ENCODE data around the gene LZTS3. TPM values are rescaled to one million over a fixed set of nuclear protein-coding genes. Genes with fewer than 3 reads are reported as not detected.
A peak's percentile ranks its signal among the peaks of the same experiment; 100 is the strongest.

LZTS3 gene
- total and polyA plus RNA-seq, 2 of the 13 experiments (the other 11 are each of a cell fraction or from before 2014, with no cell fraction given), result 10.1 to 31.3 TPM

DNA sequence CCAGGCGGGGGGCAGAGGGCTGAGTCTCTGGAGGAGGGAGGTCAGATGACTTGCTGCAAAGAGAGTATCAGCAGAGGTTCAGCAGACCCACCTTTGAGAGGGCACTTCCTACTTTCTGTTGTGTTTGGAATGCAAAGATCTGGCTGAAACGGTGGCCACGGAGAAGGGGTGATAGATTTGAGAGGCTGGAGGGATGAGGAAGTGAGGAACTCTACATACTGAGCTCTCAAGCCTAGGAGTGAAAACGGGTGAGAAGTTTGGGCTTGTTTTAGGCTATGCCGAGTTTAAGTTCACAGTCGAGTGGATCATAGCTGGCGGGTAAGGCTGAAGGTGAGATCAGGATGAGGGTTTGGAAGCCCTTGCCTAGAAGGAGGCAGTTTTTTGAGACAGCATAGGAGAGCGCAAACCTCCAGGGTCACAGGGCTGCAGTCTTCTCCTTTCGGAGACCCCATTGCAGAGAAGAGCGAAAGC is 35.5 kb upstream of the LZTS3 start (continued):
- TF ChIP-seq, protein P1, sequence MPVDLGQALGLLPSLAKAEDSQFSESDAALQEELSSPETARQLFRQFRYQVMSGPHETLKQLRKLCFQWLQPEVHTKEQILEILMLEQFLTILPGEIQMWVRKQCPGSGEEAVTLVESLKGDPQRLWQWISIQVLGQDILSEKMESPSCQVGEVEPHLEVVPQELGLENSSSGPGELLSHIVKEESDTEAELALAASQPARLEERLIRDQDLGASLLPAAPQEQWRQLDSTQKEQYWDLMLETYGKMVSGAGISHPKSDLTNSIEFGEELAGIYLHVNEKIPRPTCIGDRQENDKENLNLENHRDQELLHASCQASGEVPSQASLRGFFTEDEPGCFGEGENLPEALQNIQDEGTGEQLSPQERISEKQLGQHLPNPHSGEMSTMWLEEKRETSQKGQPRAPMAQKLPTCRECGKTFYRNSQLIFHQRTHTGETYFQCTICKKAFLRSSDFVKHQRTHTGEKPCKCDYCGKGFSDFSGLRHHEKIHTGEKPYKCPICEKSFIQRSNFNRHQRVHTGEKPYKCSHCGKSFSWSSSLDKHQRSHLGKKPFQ (CRISPR knock-in tag; IDR thresholded peaks at IDR 0.05; ENCODE audit: insufficient replicate concordance), result peak; percentile 28
- TF ChIP-seq, protein P2, sequence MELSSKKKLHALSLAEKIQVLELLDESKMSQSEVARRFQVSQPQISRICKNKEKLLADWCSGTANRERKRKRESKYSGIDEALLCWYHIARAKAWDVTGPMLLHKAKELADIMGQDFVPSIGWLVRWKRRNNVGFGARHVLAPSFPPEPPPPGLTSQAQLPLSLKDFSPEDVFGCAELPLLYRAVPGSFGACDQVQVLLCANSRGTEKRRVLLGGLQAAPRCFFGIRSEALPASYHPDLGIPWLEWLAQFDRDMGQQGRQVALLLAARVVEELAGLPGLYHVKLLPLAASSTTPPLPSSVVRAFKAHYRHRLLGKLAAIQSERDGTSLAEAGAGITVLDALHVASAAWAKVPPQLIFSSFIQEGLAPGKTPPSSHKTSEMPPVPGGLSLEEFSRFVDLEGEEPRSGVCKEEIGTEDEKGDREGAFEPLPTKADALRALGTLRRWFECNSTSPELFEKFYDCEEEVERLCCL (CRISPR knock-in tag; IDR thresholded peaks at IDR 0.05; ENCODE audit: borderline replicate concordance), result peak; percentile 30; the same call in 1 of the 2 replicates
- TF ChIP-seq ZSCAN30 (CRISPR knock-in tag; IDR thresholded peaks at IDR 0.05) (0 out of 2 replicates have a peak, but pooled peaks have one; percentile 9), ZNF468 (CRISPR knock-in tag; IDR thresholded peaks at IDR 0.05) (peak; percentile 21; the same call in 1 of the 2 replicates), TBX2 (CRISPR knock-in tag; IDR thresholded peaks at IDR 0.05; ENCODE audit: borderline replicate concordance) (peak; percentile 46; the same call in 1 of the 2 replicates), HOXA3 (CRISPR knock-in tag; IDR thresholded peaks at IDR 0.05) (no peak), LCORL (IDR thresholded peaks at IDR 0.05) (no peak), LCORL (CRISPR knock-in tag; IDR thresholded peaks at IDR 0.05) (no peak), KLF9 (CRISPR knock-in tag; IDR thresholded peaks at IDR 0.05; ENCODE audit: low read depth) (peak; percentile 5; the same call in 1 of the 2 replicates), FOXK2 (IDR thresholded peaks at IDR 0.05) (0 out of 2 replicates have a peak, but pooled peaks have one; percentile 9), GFI1 (CRISPR knock-in tag; IDR thresholded peaks at IDR 0.05; ENCODE audit: borderline replicate concordance) (peak; percentile 18; the same call in 1 of the 2 replicates), ZNF121 (CRISPR knock-in tag; IDR thresholded peaks at IDR 0.05) (0 out of 2 replicates have a peak, but pooled peaks have one; percentile 2), ZNF788 (CRISPR knock-in tag; IDR thresholded peaks at IDR 0.05; ENCODE audit: borderline replicate concordance) (0 out of 2 replicates have a peak, but pooled peaks have one; percentile 19), ZMYM4 (CRISPR knock-in tag; IDR thresholded peaks at IDR 0.05) (no peak)
- TF ChIP-seq, protein P3, sequence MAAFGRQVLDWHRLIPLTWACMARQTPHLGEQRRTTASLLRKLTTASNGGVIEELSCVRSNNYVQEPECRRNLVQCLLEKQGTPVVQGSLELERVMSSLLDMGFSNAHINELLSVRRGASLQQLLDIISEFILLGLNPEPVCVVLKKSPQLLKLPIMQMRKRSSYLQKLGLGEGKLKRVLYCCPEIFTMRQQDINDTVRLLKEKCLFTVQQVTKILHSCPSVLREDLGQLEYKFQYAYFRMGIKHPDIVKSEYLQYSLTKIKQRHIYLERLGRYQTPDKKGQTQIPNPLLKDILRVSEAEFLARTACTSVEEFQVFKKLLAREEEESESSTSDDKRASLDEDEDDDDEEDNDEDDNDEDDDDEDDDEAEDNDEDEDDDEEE (CRISPR knock-in tag; IDR thresholded peaks at IDR 0.05), result 0 out of 2 replicates have a peak, but pooled peaks have one; percentile 11
